Stimulated activated CD8-positive, alpha-beta memory T cell treated with anti-CD3 and anti-CD28 coated beads, Interleukin-7, amount 100 ng/mL, for 48 hours (primary cell): ENCODE measurements around the gene HCFC1R1.

ENCODE experiments used
- DNase-seq, 2 donors: peaks; one replicate each; pipeline ENCODE4 v3.0.0-alpha.2; 2020; ENCODE audit warnings: low read depth in 1 of 2; ENCODE audit errors: extremely low read depth in 1 of 2

HCFC1R1 gene

DNA sequence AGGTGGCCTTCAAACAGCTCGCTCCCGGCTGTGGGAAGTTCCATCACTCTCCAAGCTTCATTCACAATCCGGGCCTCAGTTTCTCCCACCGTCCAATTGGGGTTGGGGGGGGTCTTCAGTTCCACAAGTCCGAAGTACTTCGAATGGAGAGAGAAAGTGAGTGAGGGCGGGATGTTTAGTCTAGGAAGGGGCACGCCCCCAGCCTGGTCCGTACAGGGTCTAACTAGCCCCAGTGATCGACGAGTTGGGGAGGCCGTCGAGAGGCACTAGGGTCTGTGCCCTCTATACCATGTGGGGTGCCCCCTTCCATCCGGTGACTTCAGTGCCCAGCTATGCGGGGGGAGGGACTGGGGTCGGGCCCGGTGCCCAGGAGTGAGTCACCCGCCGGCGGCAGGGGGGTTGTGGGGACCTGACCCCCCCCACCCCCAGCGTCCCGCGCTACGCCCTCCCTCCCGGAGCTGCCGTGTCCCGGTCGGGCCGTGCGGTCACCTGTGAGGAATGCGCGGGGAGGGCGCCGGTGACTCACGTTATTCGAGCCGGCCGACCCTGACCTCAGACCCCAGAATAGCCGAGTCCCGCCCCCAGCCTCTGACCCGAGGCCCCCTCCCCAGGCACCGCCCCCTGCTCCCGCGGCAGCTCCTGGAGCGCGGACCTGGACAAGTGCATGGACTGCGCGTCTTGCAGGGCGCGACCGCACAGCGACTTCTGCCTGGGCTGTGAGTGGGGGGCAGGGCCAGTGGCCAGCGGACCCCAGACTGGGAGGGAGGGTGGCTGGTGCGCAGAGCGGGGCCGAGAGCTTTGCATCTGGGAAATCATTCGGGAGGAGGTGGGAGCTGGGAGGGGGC is 2.9 kb downstream of the HCFC1R1 start:
- DNase-seq: no peak

DNA sequence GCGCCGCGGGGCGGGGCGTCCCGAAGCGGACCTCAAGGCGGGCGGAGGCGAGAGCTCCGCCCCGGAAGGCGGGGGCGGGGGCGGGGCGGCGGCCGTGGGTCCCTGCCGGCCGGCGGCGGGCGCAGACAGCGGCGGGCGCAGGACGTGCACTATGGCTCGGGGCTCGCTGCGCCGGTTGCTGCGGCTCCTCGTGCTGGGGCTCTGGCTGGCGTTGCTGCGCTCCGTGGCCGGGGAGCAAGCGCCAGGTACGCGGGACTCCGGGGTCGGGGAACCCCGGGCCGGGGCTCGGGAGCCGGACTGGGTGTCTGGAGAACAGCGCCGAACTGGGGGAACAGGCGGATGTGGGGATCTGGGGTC is 3.5 kb downstream of the HCFC1R1 start, which contains the start of gene TNFRSF12A:
Gene TNFRSF12A (plus strand): TSS at position 122 of the 357 bp plus-strand sequence. CDS start 30 bp downstream, at position 152.
- no peak for DNase-seq

DNA sequence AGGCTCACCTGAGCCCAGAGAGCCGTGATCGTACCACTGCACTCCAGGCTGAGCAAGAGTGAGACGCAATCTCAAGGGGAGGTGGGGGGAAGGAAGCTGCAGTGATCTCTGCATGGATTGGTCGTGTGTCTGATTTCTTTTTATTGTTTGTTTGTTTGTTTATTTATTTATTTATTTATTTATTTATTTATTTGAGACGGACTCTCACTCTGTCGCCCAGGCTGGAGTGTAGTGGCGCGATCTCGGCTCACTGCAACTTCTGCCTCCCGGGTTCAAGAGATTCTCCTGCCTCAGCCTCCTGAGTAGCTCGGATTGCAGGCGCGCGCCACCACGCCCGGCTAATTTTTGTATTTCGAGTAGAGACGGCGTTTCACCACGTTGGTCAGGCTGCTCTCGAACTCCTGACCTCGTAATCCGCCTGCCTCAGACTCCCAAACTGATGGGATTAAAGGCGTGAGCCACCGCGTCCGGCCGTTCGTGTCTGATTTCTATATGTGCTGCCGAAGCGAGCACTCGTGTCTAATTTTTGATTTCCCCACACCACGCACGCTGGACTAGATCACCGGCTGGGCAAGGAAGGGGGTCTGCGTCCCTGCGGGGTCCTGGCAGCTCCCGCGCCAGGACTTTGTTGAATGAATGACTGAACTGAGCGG is 4.0 kb downstream of the HCFC1R1 start:
- DNase-seq: no peak

DNA sequence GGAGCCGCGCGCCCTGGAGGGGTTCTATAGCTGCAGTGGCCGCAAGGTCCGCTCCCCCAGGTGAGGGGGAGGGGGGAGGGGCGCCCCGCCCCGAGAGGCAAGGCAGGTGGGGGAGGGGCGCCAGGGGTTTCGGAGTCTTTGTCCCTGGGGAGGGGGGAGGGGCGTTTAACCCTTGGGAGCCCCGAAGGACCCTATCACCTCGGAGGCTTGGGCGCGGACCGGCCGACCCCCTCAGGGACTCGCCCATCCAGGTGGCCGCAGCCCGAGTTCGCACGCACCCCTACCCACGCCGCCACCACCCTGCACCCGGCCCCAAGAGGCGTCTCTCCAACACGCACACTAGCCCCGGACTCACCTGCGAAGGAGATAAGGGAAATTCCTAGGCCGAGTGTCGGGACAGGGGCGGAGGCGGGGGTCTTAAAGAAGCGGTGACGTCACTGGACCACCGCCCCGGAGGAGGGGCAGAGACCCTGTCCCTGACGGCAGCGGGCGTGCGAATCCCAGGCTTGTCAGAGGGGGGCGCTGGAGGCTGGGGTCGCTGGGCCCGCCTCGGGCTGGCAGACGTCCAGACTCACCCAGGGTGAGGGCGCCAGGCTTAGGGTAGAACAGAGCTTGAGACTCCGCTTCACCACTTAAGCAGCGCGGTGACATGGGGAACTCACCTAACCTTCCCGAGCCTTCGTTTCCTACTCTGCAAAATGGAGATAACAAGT is 5.8 kb downstream of the HCFC1R1 start, which contains the start of gene CLDN6:
Gene CLDN6 (minus strand): TSS at position 390 of the 713 bp plus-strand sequence. CDS start 2,162 bp downstream, outside the sequence.
- DNase-seq: no peak

DNA sequence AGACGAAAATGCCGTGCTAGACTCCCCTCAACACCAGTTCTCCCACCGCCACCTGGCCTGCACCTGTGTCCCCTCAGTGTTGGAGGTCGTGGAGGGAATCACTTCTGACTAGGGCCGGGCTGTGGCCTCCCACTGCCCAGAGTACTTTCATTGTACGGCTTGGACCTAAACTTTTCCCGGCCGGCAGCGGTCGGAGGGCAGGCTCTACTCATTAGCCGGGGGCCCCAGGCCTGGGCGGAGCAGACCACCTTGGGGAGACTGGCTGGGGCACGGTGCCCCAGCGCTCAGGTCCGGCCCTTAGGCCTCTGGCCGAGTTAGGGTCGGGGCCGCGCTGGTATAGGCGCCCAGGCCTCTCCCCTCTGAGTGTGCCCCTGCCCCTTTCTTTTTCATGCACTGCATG is 6.4 kb downstream of the HCFC1R1 start:
- no peak for DNase-seq

DNA sequence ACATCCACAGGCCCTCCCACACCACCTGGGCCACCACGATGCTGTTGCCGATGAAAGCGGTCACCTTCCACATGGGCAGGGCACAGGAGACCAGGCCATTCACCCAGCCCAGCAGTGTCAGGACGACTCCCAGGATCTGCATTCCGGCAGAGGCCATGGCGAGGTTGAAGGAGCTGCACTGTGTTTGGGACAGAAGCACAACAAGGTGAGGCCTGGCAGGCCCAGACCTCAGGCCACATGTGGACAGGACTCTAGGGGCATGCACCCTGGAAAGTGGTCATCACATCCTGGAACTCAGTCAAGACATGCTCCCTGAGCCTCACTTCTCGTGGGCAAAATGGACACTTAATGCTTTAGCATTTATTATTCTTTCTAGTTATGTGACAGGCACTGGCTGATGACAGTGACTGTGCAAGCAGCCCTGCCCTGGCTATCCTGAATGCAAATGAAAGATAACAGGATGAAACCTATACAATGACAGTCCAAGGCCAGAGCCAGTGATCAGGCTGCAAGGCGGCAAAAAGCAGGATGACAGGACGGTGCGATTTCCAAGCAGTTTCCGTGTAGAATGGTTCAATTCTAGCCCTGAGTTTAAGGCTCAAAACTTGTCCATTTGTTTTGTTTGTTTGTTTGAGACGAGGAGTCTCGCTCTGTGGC is 7.7 kb downstream of the HCFC1R1 start:
- no peak for DNase-seq

DNA sequence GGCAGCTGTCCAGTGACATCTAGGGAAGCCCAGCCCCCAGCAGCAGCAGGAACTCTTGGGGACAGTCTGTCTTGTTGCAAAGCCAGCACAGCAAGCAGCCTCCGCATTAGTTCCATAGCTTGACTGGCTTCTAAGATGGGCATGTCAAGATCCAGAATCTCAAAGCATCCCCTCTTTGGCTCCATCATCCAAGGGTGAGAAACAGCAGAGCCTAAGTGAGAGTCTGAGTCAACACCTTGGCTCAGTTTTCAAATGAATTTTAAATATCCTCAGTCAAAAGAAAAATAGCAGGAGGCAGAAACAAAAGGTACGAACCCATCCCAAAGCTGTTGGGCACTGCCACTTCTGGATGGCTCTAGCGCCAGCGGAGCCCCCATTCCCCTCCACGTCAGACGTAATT is 8.8 kb downstream of the HCFC1R1 start:
- DNase-seq: no peak

DNA sequence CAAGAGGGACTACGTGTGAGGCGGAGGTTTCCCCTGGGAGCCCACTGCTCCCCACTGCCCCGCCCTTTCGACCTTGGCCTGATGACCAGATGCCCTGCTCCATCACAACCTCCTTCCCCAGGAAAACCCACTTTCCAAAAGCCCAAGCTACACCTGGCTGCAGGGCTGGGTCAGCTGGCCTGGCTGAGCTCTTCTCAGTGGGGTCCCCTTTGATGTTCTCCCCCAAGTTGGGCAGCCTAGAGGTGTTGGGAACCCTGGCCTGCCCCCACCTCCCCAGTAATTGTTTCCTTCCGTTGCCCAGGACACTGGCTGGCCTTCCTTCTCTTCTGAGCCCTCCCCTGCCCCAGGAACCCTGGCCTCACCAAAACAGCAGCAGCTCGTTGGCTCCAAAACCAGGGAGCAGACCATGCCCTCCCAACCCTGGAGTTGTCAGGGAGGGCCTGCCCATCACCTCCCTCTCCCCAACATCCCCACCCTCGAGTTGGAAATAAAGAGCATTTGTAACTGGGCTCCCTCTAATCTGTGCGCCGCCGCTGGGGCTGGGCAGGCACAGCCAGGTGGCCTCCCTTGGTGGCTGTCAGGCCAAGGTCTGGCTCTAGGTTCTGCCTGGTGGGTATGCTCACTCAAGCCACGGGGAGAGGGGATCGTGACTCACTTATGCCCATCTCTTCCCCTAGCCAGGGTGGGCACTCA is 9.6 kb downstream of the HCFC1R1 start:
- no peak for DNase-seq

DNA sequence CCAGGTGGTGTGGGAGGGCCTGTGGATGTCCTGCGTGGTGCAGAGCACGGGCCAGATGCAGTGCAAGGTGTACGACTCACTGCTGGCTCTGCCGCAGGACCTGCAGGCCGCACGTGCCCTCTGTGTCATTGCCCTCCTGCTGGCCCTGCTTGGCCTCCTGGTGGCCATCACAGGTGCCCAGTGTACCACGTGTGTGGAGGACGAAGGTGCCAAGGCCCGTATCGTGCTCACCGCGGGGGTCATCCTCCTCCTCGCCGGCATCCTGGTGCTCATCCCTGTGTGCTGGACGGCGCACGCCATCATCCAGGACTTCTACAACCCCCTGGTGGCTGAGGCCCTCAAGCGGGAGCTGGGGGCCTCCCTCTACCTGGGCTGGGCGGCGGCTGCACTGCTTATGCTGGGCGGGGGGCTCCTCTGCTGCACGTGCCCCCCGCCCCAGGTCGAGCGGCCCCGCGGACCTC is 10.2 kb downstream of the HCFC1R1 start:
- no peak for DNase-seq

DNA sequence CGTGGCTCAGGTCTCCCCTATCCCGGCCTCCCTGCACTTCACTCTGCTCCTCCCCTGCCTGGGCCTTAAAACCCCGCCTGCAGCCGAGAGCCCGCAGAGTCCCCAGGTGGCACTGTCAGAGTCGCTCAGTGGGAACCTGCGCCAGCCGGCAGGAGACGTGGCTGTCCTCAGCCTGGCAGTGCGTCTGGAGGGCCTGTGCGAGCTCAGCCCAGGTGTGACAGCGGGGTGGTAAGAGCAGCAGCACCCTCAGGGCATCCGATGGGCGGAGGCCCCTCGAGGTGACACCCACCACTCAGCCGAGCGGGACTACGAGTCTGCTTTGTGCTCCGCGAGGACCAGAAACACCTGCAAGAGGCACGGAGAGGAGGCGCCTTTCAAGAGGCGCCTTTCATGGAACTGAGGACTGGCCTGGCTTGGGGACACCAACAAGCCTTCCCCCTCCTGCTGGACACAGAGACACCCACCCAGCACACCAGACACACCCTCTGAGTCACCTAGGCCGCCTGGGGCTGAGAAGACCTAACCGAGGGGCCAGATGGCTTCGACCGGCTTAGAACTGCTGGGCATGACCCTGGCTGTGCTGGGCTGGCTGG is 10.8 kb downstream of the HCFC1R1 start, which contains the start of gene CLDN9:
Gene CLDN9 (plus strand): TSS at position 96 of the 593 bp plus-strand sequence. CDS start 440 bp downstream, at position 536.
- DNase-seq: no peak

DNA sequence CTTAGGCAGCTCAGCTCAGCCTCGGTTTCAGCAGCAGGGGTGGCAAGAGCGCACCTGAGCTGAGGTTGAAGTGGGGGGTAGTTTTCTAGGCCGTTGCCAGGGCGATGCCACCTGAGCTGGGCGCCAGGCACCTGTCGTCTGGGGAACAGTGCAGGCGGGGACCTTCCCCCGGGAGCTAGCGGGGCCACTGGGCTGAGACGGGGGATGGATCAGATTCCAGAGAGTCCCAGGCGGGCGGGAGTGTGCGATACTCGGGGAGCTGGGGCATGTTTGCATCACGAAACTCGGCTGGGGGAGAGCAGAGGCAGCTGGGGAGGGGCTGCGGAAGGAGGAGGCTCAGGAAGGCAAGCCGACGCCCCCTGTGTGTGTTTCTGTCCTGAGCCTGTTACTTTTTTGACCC is 11.5 kb downstream of the HCFC1R1 start:
- DNase-seq: no peak

DNA sequence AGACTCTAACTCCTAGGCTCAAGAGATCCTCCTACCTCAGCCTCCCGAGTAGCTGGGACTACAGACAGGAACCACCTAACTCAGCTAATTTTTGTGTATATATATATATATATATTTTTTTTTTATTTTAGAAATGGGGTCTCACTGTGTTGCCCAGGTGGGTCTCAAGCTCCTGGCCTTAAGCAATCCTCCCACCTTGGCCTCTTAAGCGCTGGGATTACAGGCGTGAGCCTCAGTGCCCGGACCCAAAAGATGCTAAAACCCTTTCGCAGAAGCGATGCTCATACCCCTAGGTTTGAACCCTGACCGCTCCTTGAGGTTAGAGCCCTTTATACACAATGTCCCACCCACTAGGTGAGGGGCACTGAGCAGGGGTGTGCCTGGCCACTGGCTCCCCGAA is 13.2 kb downstream of the HCFC1R1 start:
- DNase-seq: no peak

DNA sequence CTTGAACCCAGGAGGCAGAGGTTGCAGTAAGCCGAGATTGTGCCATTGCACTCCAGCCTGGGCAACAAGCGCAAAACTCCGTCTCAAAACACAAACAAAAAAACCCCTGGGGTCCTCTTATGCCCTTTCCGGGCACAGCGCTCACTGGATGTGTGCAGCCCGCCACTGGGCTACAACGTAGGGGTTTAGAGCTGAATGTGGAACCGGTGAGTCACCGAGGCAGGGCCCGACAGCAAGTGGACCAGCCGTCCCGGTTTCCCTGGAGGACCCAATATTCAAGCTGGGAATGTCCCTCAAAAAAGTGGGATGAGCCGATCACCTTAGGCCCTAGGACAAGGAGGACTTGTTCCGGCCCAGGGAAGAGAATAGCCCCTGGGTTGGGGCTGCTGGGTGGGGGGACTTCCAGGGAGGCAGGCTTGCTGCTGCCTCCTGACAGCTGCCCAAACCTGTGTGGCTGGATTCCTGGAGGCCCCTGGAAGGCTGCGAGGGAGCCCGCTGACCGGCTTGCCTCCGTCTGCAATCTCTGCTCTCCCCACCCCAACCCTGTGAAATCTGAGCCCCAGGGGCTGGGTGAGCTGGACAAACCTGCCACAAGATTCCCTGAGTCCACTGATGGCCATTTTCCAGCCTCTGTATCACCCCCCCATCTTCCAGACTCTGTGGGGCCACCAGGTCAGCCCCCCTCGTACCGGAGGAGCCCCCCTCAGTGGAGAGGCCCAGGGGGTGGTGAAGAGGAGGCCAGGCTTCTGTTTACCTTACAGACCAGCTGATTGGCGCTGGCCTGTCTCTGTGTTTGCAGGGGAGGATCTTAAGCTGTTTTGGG is 14.0 kb downstream of the HCFC1R1 start:
- DNase-seq: no peak

DNA sequence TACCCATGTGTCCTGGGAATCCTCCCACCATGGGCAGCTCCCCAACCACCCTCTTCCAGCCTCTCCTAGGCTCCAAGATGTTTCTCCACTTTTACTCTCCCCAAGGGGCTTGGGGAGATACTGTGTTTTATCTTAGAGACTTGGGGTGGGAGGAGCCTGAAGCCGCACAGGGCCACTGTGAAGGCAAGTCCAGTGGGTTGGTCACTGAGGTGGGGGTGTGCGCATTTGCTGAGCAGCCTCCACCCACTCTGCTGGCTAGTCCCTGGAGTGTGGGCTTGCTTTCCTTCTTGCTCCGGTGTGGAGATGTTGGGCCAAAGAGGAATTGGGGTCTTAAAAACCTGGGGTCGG is 15.1 kb downstream of the HCFC1R1 start:
- no peak for DNase-seq

DNA sequence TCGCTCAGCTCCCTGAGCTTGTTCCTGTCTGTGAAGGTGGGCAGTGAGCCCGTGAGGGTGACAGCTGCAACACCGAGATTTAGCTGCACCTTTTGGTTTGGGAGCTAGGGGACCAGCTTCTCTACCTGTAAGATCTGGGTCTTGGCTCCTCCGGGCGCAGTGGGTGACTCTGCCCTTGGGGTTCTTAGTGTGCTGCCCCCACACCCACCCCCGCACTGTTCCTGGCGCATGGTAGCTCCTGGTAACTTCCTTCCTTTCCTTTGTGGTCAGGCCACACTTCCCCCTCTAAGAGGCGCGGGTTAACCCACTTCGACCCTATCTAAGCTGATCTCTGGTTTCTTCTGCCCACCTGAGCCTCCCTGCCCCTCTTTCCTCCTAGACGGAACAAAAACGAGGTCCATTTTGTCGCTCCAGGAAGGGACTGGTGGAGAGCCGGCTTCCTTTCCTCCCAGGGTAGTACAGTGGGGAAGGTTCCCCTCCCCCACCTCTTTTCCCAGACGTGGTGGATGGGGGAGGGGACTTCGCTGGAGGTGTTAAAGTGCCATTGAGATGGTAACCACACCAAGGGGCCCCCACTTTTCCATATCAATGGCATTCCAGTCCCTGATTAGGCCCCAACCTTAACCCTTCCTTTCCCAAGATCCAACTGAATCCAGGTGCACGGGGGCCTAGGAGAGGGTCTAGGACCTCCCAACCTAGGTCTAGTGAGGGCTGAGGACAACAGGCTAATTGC is 15.6 kb downstream of the HCFC1R1 start:
- no peak for DNase-seq

DNA sequence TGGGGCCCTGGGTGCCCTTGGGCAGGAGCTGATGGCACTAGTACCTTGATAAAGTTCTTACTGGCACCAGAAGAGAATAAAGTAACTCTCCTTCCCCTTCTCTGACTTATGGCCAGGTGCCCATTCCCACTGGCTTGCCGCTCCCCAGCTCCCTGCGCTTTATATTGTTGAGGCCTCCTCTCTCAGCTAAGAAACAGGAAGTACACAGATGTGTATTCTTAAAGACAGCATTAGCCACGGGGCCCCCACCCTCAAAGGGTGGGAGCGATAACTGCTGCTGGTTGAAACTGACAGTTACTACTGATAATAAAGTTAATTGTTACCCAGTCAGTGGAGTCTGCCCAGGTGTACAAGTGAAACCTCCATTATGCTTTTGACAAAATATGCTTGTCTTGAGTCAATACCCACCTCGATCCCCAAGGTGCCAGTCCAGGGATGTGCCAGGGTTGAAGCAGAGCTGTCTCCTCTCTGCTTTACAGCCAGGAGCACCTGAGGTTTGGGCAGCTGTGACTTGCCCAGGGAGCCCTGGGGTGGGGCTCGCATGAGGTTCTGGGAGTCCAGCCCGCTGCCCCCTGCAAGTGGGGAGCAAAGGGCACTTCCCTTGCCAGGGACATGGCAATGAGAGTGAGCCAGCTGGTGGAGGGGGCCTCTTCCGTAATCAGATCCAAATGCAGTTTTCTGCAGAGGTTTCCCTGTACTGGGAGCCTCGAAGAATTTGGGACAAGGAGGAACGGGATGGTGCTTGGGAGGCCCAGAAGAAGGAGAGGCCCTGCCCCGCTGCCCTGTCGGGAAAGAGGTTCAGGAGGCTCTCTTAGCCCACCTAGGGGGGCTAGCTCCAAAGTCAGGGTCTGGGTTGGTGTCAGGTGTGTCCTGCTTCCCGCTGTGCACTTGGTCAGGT is 16.4 kb downstream of the HCFC1R1 start:
- DNase-seq: no peak

DNA sequence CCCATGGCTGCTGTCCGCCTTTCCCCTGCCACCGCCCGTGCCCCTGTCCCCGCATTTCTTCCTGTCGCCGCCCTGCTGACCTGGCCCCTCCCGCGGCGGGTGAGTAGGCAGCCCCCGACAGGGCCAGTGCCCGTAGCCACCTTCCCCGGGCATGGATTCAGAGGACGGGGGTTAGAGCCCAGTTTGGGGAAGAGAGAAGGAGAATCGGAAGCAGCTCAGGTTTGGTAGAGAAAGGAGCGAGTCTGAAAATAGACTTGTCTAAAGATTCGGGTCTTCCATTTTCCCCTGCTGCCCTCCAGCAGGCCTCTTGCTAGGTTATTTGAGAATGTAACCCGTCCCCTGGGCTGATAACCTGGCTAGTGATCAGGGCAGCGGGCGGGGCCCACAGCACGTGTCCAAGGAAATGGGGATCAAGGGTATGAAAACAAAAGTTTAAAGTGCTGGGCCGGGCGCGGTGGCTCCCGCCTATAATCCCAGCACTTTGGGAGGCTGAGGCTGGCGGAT is 18.9 kb downstream of the HCFC1R1 start:
- no peak for DNase-seq
